Esophagus muscularis mucosa (tissue), 4 donors: ENCODE data around the gene POLR3K. TPM values are rescaled to one million over a fixed set of nuclear protein-coding genes. Genes with fewer than 3 reads are reported as not detected.

ENCODE experiments used
- DNase-seq: peaks from one replicate; pipeline ENCODE4 v3.0.0-alpha.2; 2017; ENCODE audit errors: extremely low spot score
- H3K27ac ChIP-seq, 4 donors: fragments of 200-600 bp; sonication (generic); replicated peaks in 1 of 4; 1 replicate in 3 of 4; 2 replicates in 1 of 4; pipeline ENCODE4 v1.5.1; 2016 to 2019; ENCODE audit warnings: mild to moderate bottlenecking in 1 of 4
- H3K27me3 ChIP-seq, 4 donors: fragments of 200-600 bp; sonication (generic); one replicate each; pipeline versions ENCODE4 v1.5.1 to v1.6.0; 2016 to 2019
- H3K36me3 ChIP-seq, 4 donors: fragments of 200-600 bp; sonication (generic); one replicate each; pipeline ENCODE4 v1.5.1; 2016 to 2019
- H3K4me1 ChIP-seq, 4 donors: fragments of 200-600 bp; sonication (generic); one replicate each; pipeline ENCODE4 v1.5.1; 2016 to 2019
- H3K4me3 ChIP-seq, 4 donors: fragments of 200-600 bp; sonication (generic); 1 replicate in 2 of 4; 2 replicates in 2 of 4; pipeline ENCODE4 v1.5.1; 2016 to 2019; ENCODE audit warnings: mild to moderate bottlenecking in 4 of 4, moderate library complexity in 1 of 4
- H3K9me3 ChIP-seq, 4 donors: fragments of 200-600 bp; sonication (generic); 1 replicate in 3 of 4; 2 replicates in 1 of 4; pipeline ENCODE4 v1.5.1; 2016 to 2019
- CTCF ChIP-seq, 3 experiments: fragments of 200-600 bp in 2 of 3; fragments of 450-650 bp in 1 of 3; sonication (generic) in 2 of 3; IDR thresholded peaks; one replicate each; pipeline ENCODE4 v1.5.1; 2017 to 2019; ENCODE audit warnings: antibody characterized with exemption in 3 of 3, mild to moderate bottlenecking in 2 of 3, moderate library complexity in 1 of 3
- EP300 ChIP-seq: sonication (generic); formaldehyde crosslinking; IDR thresholded peaks from one replicate; pipeline ENCODE4 v1.6.1; 2017; ENCODE audit warnings: antibody characterized with exemption
- POLR2A ChIP-seq: fragments of 450-650 bp; IDR thresholded peaks from one replicate; pipeline ENCODE4 v1.6.1; 2017; ENCODE audit warnings: antibody characterized with exemption, moderate library complexity, mild to moderate bottlenecking, low read depth
- POLR2AphosphoS5 ChIP-seq, 2 donors: sonication (generic); formaldehyde crosslinking; IDR thresholded peaks; one replicate each; pipeline ENCODE4 v1.6.1; 2017; ENCODE audit warnings: antibody characterized with exemption in 2 of 2
- whole genome bisulfite sequencing: methylation state at CpG from one replicate; pipeline ENCODE4 v1.1.5; 2018; 5-methylcytosine and 5-hydroxymethylcytosine counted together
- intact Hi-C: fragments of 100-400 bp; cut with DNase I; formaldehyde crosslinking; loops from one replicate; pipeline ENCODE4 v1.15.1; 2023
- total RNA-seq, 4 donors: library from RNA; depleted of rRNA; stranded (reverse); fragments of >200 nt; gene quantifications; one replicate each; pipeline versions ENCODE4 v1.1.0 to v1.2.1, GENCODE V29; 2016

The POLR3K gene
- total RNA-seq, 4 donors from 2014 or later: 3.3 to 3.8 (median 3.7) TPM

- no peak overlapping the region for H3K4me3 ChIP-seq
- H3K27me3 ChIP-seq: no peaks in the 10 kb centered on the region
- no peak overlapping the region for H3K27ac ChIP-seq
- intact Hi-C loops: no loop called here
- H3K36me3 ChIP-seq: peaks cover 69 to 93% (median 93%) of the 10 kb centered on the region in 4 donors
- no peak for DNase-seq
- H3K9me3 ChIP-seq: no peaks in the 10 kb centered on the region
- 86% methylated on average over 13 of the region's 14 CpGs for WGBS
- peaks cover under 1 to 11% (median 3%) of the 10 kb centered on the region in 4 donors for H3K4me1 ChIP-seq
- no peak for TF ChIP-seq POLR2A
- TF ChIP-seq EP300: no peak
- TF ChIP-seq CTCF (IDR thresholded peaks at IDR 0.05): no peak
- TF ChIP-seq POLR2AphosphoS5 (IDR thresholded peaks at IDR 0.05): no peak
These were observed 6.1 kb upstream of the POLR3K start for GRCh38 chr16:59440-60059.

- TF ChIP-seq POLR2AphosphoS5 (IDR thresholded peaks at IDR 0.05) (no peak), EP300 (no peak), CTCF (IDR thresholded peaks at IDR 0.05) (no peak), POLR2A (no peak)
- intact Hi-C loops: no loop called here
- Histone ChIP-seq H3K9me3 (no peaks in the 10 kb centered on the region), H3K36me3 (peaks cover 61 to 86% (median 85%) of the 10 kb centered on the region in 4 donors), H3K4me1 (peaks cover 7 to 19% (median 10%) of the 10 kb centered on the region in 4 donors), H3K4me3 (no peak overlapping the region), H3K27me3 (no peaks in the 10 kb centered on the region), H3K27ac (no peak overlapping the region)
- no peak for DNase-seq
- WGBS: 85% methylated on average over 20 of the region's 29 CpGs
These were observed 5.4 kb upstream of the POLR3K start for GRCh38 chr16:58491-59439.

GRCh38 chr16:57711-58110 lies 4.3 kb upstream of the POLR3K start:
- no peak overlapping the region for H3K27ac ChIP-seq
- no peak for TF ChIP-seq EP300
- no peak for TF ChIP-seq POLR2AphosphoS5 (IDR thresholded peaks at IDR 0.05)
- TF ChIP-seq POLR2A: no peak
- no peak overlapping the region for H3K4me3 ChIP-seq
- H3K9me3 ChIP-seq: no peaks in the 10 kb centered on the region
- H3K36me3 ChIP-seq: peaks cover 54 to 75% (median 74%) of the 10 kb centered on the region in 4 donors
- peaks cover 7 to 22% (median 12%) of the 10 kb centered on the region in 4 donors for H3K4me1 ChIP-seq
- 59% methylated on average over 7 of the region's 8 CpGs for WGBS
- DNase-seq: no peak
- intact Hi-C loops: no loop called here
- no peaks in the 10 kb centered on the region for H3K27me3 ChIP-seq

DNA sequence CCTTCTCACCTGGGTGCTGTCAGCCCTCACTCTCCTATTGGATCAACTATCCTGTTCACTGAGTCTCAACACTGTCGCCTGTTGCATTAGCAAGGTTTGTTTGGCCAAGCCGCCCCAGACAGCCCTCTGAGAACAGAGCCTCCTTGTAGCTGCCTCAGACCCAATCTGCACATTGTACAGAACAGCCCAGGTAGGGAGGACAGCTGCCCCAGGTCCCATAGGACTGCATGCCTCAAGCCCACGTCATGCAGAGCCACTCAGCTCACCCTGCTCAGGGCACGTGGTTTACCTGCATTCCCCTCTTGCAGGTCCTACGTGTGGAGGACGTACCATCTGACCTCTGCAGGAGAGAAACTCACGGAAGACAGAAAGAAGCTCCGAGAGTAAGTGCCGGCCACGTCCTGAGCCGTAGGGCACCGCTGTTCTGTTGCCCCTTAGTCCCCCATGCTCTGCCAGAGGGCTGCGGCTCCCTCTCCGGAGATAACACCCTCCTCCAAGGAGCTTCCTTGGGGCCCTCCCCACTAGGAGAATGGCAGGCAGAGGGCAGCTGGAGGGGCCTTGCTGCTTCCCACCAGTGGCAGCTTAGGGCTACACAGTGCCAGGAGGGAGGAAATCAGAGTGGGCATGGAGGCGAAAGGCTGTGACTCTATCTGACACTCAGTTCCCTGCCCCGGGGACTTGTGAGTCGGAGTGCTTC lies 3.0 kb upstream of the POLR3K start:
- H3K9me3 ChIP-seq: no peaks in the 10 kb centered on the region
- intact Hi-C loops: no loop called here
- no peaks in the 10 kb centered on the region for H3K27me3 ChIP-seq
- no peak overlapping the region for H3K27ac ChIP-seq
- H3K4me1 ChIP-seq: peaks cover 7 to 35% (median 26%) of the 10 kb centered on the region in 4 donors
- peaks cover 43 to 62% (median 61%) of the 10 kb centered on the region in 4 donors for H3K36me3 ChIP-seq
- no peak for TF ChIP-seq POLR2AphosphoS5 (IDR thresholded peaks at IDR 0.05)
- no peak for TF ChIP-seq EP300
- TF ChIP-seq POLR2A: no peak
- no peak for TF ChIP-seq CTCF (IDR thresholded peaks at IDR 0.05)
- H3K4me3 ChIP-seq: no peak overlapping the region
- no peak for DNase-seq
- WGBS: 84% methylated on average over 7 of the region's 17 CpGs
